Hepatocyte (in vitro differentiated cells): ENCODE measurements around the gene RASIP1. TPM values are rescaled to one million over a fixed set of nuclear protein-coding genes. Genes with fewer than 3 reads are reported as not detected.

Source experiments
- DNase-seq: peaks from one replicate; pipeline ENCODE4 v3.0.0-alpha.2; 2016; ENCODE audit warnings: low spot score
- H2AFZ ChIP-seq: fragments of 200-600 bp; sonication (generic); 2 replicates; pipeline ENCODE4 v1.6.0; 2016; ENCODE audit warnings: antibody characterized with exemption, mild to moderate bottlenecking
- H3K27ac ChIP-seq: fragments of 200-600 bp; sonication (generic); 2 replicates; pipeline ENCODE4 v1.5.1; 2016; ENCODE audit warnings: mild to moderate bottlenecking
- H3K27me3 ChIP-seq: fragments of 200-600 bp; sonication (generic); 2 replicates; pipeline ENCODE4 v1.6.1; 2016
- H3K36me3 ChIP-seq: fragments of 200-600 bp; sonication (generic); replicated peaks from 2 replicates; pipeline ENCODE4 v1.5.1; 2016; ENCODE audit warnings: low read depth; ENCODE audit not compliant: insufficient read depth
- H3K4me1 ChIP-seq: fragments of 200-600 bp; sonication (generic); 2 replicates; pipeline ENCODE4 v1.5.1; 2016; ENCODE audit warnings: mild to moderate bottlenecking, moderate library complexity; ENCODE audit not compliant: insufficient read depth
- H3K4me2 ChIP-seq: fragments of 200-600 bp; sonication (generic); 2 replicates; pipeline ENCODE4 v1.6.0; 2016
- H3K4me3 ChIP-seq: fragments of 200-600 bp; sonication (generic); 2 replicates; pipeline ENCODE4 v1.5.1; 2016; ENCODE audit warnings: mild to moderate bottlenecking
- H3K79me2 ChIP-seq: fragments of 200-600 bp; sonication (generic); 2 replicates; pipeline ENCODE4 v1.6.0; 2017; ENCODE audit warnings: mild to moderate bottlenecking
- H3K9me2 ChIP-seq: fragments of 200-600 bp; sonication (generic); replicated peaks from 2 replicates; pipeline ENCODE4 v1.6.0; 2017; ENCODE audit warnings: mild to moderate bottlenecking; ENCODE audit not compliant: insufficient read depth
- H3K9me3 ChIP-seq: fragments of 200-600 bp; sonication (generic); 2 replicates; pipeline ENCODE4 v1.5.1; 2016; ENCODE audit warnings: low read depth, mild to moderate bottlenecking
- H4K20me1 ChIP-seq: fragments of 200-600 bp; sonication (generic); 2 replicates; pipeline ENCODE4 v1.6.0; 2016; ENCODE audit warnings: mild to moderate bottlenecking; ENCODE audit not compliant: insufficient read depth, poor library complexity, severe bottlenecking
- CTCF ChIP-seq: fragments of 200-600 bp; sonication (generic); IDR thresholded peaks from 2 replicates; pipeline ENCODE4 v1.5.1; 2016; ENCODE audit warnings: antibody characterized with exemption, mild to moderate bottlenecking; ENCODE audit not compliant: poor library complexity
- EZH2 ChIP-seq: fragments of 200-600 bp; sonication (generic); IDR thresholded peaks from 2 replicates; pipeline ENCODE4 v1.6.1; 2016; ENCODE audit warnings: antibody characterized with exemption, mild to moderate bottlenecking, borderline replicate concordance
- EZH2phosphoT487 ChIP-seq: fragments of 200-600 bp; sonication (generic); IDR thresholded peaks from one replicate; pipeline ENCODE4 v1.6.1; 2018; ENCODE audit warnings: antibody characterized with exemption, mild to moderate bottlenecking, low read depth, moderate library complexity; ENCODE audit not compliant: unreplicated experiment, severe bottlenecking
- WGBS: methylation state at CpG from one replicate; pipeline ENCODE4 v1.1.6; 2016; ENCODE audit warnings: low lambda C conversion rate; ENCODE audit errors: missing lambda C conversion rate; 5-methylcytosine and 5-hydroxymethylcytosine counted together
- polyA plus RNA-seq: library from polyadenylated mRNA; unstranded; fragments of >200 nt; fragmentation: Nextera tagmentation; extraction: Ambion mirVana; gene quantifications from 2 replicates; pipeline ENCODE4 v1.2.1, GENCODE V29; 2016
- total RNA-seq: library from RNA; depleted of rRNA; stranded (reverse); fragments of >200 nt; gene quantifications from 2 replicates; pipeline ENCODE4 v1.2.3, GENCODE V29; 2014

The RASIP1 gene
- total and polyA plus RNA-seq, 2 experiments from 2014 or later = 1.1 to 1.9 TPM

GRCh38 chr19:48674921-48675824 lies 65.2 kb downstream of the RASIP1 start:
- peak; percentile 93 for DNase-seq

GRCh38 chr19:48674216-48674809 lies 66.1 kb downstream of the RASIP1 start:
- Histone ChIP-seq H3K36me3 (no peaks in the 10 kb centered on the region), H4K20me1 (no peaks in the 10 kb centered on the region), H3K27ac (no peak overlapping the region), H3K27me3 (no peaks in the 10 kb centered on the region), H3K4me3 (no peak overlapping the region), H3K4me2 (no peak overlapping the region), H3K4me1 (peaks cover 15% of the 10 kb centered on the region), H2AFZ (no peak overlapping the region), H3K79me2 (no peaks in the 10 kb centered on the region), H3K9me3 (no peaks in the 10 kb centered on the region), H3K9me2 (no peaks in the 10 kb centered on the region)
- TF ChIP-seq CTCF = no peak
- WGBS = 92% methylated on average over 14 of the region's 19 CpGs
- DNase-seq = no peak

More at GRCh38 chr19:48674921-48675824, 65.2 kb downstream of the RASIP1 start:
- Histone ChIP-seq H3K79me2 (no peaks in the 10 kb centered on the region), H3K4me3 (no peak overlapping the region), H3K4me1 (peaks cover 15% of the 10 kb centered on the region), H2AFZ (peak overlapping the region; percentile 2), H3K27me3 (no peaks in the 10 kb centered on the region), H3K27ac (peak overlapping the region; percentile 62), H3K9me2 (no peaks in the 10 kb centered on the region), H3K4me2 (peak overlapping the region; percentile 51), H3K36me3 (no peaks in the 10 kb centered on the region), H3K9me3 (no peaks in the 10 kb centered on the region), H4K20me1 (no peaks in the 10 kb centered on the region)
- 42% methylated on average over 28 of the region's 28 CpGs for WGBS
- TF ChIP-seq EZH2 (no peak), CTCF (peak; percentile 90)

GRCh38 chr19:48673436-48674100 lies 66.8 kb downstream of the RASIP1 start:
- Histone ChIP-seq H3K4me1 (peaks cover 15% of the 10 kb centered on the region), H3K9me2 (no peaks in the 10 kb centered on the region), H3K36me3 (no peaks in the 10 kb centered on the region), H3K79me2 (no peaks in the 10 kb centered on the region), H3K27ac (no peak overlapping the region), H3K4me3 (no peak overlapping the region), H3K27me3 (no peaks in the 10 kb centered on the region), H2AFZ (no peak overlapping the region), H3K4me2 (no peak overlapping the region), H3K9me3 (no peaks in the 10 kb centered on the region), H4K20me1 (no peaks in the 10 kb centered on the region)
- TF ChIP-seq CTCF = no peak
- no peak for TF ChIP-seq EZH2
- no peak for TF ChIP-seq EZH2phosphoT487
- DNase-seq = no peak
- WGBS = 83% methylated on average over 25 of the region's 25 CpGs
